NCI-H774 (cell line): ENCODE data around the gene OR2M3.
A peak's percentile ranks its signal among the peaks of the same experiment; 100 is the strongest.
"Not testable (repeated sequence)": the region's sequence is repeated elsewhere in the genome, so short reads cannot be mapped to it uniquely, and the experiment has no call there.

ENCODE experiments used
- DNase-seq: peaks from one replicate; lab custom pipeline; 2025; lab: John Stamatoyannopoulos, UW

The OR2M3 gene, protein sequence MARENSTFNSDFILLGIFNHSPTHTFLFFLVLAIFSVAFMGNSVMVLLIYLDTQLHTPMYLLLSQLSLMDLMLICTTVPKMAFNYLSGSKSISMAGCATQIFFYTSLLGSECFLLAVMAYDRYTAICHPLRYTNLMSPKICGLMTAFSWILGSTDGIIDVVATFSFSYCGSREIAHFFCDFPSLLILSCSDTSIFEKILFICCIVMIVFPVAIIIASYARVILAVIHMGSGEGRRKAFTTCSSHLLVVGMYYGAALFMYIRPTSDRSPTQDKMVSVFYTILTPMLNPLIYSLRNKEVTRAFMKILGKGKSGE

DNA sequence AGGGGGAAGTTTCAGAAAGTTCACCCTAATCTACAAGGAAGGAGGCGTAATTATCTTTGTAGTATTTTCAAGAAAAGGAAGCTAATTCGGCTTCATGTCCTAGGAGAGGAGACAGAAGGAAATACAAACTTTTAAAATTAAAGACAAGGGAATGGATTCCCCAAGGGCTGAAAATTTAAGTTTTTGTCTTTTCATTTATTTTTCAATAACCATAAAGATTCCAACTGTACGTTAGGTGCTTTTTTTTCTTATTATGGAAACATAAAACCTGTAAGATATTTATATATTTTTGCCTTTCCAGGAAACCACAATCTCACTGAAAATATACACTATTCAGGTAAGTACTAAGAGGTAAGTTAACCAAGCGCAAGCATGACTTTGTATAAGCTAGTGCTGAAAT lies at the start of gene OR2M3:
Gene OR2M3, plus strand, starts transcription at position 301 of the 400 bp plus-strand sequence. CDS start 5,803 bp downstream, outside the sequence.
- no peak for DNase-seq

DNA sequence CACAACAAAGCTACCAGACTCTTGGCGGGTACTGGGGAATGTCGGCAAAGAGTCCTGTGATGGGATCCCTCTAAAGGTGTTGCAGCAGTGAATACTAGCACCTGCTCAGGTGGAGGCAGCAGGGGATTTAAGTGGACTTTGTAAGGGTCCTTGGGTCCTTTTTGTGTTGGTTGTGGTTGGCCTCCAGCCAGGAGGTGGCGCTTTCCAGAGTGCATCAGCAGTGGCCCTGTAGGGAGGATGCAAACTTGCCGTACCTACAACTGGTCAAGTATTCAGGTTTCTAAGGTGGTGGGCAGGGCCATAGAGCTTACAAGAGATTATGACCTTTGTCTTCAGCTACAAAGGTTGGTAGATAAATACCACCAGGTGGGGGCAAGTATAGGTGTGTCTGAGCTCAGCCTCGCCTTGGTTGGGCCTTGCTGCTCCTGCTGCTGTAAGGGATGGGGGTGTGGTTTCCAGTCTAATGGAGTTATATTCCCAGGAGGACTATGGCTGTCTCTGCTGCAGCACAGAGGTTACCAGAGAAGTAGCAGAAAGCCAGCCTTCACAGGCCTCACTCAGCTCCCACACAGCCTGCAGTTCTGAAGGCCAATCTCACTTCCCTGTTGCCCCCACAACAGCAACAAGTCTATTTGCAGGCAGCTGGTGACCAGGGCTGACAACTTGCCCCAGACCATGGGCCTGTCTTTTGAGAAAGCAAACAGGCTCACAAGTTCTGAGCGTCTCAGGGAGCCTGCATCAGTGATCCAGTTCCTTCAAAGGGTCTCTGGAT lies 44.8 kb upstream of the OR2M3 start:
- DNase-seq = no peak

DNA sequence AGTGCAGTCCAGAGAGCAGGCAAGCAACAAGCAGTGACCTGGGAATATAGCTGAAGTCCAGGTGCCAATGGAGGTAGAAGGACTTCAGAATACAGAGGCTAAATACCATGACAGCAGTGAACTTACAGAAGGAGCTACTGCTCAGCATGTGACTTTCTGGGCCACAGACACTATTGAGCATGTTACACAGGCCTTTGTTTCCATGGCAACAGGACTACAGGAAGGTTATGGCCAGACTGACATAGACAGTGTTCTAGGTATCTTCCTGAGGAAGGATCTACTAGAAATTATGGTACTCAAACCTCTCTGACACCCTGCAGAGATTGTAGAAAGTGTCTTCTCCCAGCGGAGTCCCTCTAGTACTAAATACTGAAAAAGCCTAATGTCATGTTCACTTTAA lies 41.1 kb upstream of the OR2M3 start:
- DNase-seq = no peak

DNA sequence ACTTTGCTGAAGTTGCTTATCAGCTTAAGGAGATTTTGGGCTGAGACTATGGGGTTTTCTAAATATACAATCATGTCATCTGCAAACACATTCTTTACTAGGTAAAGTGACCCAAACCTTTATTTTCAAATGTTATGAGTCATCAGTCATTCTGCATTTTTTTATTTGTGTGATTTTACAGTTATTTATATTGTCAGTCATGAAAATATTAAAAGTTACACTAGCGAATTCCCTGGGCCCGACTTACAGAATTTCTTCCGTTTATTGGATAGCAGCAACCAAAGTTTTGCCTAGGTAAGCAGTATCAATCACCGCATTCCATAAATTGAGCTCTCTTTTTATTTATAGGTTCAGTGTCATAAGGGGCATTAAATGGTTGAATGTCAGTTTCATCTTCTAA lies 38.3 kb upstream of the OR2M3 start:
- DNase-seq = no peak

DNA sequence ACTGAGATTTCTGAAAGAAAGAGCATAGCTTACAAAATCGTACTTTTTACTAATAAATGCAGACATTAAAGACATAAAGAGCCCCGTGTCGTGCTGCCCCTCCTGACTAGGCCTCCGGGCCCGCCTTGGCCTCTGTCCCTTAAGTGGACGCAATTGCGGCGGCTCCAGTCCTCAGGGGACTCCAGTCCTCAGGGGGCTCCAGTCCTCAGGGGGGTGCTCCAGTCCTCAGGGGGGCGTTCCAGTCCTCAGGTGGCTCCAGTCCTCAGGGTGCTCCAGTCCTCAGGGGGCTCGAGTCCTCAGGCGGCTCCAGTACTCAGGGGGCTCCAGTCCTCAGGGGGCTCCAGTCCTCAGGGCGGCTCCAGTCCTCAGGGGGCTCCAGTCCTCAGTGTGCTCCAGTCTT lies 33.0 kb upstream of the OR2M3 start:
- no peak for DNase-seq

DNA sequence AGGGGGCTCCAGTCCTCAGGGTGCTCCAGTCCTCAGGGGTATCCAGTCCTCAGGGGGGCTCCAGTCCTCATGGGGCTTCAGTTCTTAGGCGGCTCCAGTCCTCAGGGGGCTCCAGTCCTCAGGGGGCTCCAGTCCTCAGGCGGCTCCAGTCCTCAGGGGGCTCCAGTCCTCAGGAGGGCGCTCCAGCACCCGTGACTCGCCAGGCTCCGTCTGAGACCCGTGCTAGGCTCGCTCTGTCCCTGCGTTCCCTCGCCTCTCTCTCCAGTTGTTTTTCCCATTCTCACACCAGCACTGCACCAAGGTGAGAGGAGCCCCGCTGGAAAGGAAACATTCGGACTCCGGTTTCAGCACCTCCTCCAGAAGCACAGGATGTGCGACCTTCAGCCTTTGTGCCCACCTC lies 31.9 kb upstream of the OR2M3 start:
- no peak for DNase-seq

DNA sequence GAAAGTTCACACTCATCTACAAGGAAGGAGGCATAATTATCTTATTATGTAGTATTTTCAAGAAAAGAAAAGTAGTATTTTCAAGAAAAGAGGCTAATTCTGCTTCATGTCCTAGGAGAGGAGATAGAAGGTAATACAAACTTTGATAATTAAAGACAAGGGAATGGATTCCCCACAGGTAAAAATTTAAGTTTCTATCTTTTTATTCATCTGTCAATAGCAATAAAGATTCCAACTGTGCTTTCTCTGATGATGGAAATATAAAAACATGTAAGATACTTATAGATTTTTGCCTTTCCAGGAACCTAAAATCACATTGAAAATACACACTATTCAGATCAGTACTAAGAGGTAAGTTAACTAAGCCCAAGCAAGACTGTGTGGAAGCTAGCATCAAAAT lies 22.5 kb upstream of the OR2M3 start, which contains the start of gene OR2M2:
Gene OR2M2, plus strand, starts transcription at position 301 of the 400 bp plus-strand sequence. CDS start 5,165 bp downstream, outside the sequence.
- DNase-seq = no peak

DNA sequence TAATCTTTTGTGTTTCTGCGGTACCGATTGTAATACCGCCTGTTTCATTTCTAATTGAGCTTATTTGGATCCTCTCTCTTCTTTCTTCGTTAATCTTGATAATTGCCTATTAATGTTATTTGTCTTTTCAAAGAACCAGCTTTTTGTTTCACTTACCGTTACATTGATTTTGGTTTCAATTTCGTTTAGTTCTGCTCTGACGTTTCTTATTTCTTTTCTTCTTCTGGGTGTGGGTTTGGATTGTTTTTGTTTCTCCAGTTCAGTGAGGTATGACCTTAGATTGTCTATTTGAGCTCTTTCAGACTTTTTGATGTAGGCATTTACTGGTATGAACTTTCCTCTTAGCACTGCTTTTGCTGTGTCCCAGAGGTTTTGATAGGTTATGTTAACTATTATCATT lies 13.1 kb upstream of the OR2M3 start:
- DNase-seq = no peak

DNA sequence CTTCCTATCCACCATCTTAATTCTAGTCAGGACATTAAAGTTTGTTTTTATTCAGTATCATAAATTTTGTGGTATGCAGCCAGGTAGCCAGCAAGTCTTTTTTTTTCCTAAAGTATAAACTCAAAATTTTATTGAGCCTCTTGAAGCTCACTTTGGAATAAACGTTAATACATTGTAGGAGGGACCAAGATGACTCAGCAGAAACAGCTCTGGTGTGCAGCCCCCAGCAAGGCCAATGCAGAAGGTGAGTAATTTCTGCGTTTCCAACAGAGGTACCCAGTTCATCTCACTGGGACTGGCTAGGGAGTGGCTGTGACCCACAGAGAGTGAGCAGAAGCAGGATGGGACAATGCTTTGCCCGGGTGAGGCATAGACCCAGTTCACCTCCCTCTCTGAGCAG lies 9.7 kb upstream of the OR2M3 start:
- no peak for DNase-seq

DNA sequence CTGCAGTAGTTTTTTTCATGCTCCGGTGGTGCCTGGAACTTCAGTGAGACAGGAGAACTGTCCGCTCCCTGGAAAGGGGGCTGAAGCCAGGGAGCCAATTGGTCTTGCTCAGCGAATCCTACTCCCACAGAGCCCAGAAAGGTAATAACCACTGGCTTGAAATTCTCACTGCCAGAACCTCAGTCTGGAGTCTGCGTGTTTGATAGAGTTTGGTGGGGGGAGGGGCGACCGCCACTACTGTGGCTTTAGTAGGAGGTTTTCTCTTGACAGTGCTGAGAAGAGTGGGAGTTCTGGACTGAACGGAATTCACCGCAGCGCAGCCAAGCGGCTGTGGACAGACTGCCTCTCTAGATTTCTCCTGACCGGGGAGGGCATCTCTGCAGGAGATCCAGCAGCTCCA lies 8.0 kb upstream of the OR2M3 start:
- DNase-seq = no peak

DNA sequence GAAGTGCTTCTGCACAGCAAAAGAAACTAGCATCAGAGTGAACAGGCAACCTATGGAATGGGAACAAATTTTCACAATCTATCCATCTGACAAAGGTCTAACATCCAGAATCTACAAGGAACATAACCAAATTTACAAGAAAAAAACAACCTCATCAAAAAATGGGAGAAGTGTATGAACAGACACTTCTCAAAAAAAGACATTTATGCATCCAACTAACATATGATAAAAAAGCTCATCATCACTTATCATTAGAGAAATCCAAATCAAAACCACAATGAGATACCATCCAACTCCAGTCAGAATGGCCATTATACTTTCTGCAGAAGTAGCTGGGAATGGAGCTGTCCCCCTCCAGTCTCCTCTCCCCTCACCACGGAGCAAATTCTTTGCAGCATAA lies 2.9 kb upstream of the OR2M3 start:
- no peak for DNase-seq

DNA sequence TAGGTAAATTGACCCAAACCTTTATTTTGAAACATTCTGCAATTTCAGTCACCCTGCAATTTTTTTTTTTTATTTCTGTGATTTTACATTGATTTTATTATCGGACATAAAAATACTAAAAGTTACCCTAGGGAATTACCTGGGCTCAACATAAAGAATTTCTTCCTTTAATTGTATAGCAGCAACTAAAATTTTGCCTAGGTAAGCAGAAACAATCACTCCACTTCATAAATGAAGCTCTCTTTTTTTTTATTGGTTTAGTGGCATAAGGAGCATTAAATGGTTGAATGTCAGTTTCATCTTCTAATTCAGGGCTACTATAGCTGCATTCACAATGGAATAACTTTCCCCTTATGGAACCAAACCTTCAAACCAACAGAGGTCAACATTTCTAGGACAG lies 18.8 kb downstream of the OR2M3 start:
- no peak for DNase-seq

DNA sequence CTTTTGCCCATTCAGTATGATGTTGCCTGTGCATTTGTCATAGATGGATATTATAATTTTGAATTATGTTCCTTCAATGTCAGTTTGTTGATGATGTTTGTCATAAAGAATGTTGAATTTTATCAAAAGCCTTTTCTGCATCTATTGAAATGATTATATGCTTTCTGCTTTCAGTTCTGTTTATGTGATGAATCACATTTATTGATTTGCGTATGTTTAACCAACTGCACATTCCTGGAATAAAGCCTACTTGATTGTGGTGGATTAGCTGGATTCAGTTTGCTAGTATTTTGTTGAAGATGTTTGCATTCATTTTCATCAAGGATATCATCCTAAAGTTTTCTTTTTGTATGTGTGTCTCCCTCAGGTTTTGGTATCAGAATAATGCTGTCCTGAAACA lies 28.5 kb downstream of the OR2M3 start:
- no peak for DNase-seq

DNA sequence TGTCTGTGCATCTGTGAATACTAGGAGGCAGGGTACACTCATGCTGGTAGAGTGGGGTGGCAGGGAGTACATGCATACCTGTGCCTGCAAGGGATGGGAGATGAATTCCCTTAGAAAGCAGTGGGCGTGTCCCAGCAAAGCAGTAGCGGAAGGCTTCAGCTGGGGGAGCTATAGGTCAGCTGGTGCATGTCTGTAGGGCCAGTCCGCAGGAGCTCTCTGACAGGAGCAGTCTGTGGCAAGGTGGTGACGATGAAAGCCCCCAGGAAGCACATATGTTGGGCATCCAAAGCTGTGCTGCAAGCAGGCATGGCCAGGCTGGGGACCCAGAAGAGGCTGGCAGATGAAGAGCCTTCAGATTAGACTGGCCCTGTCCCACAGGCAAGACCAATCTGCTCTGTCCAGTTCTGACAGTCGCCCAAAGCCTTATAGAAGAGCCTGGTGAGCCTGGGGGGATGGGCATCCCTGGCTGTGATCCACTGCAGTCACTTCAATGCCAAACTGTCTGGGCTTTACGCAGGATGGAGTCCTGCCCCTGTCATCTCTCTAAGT lies 32.4 kb downstream of the OR2M3 start:
- DNase-seq = no peak

DNA sequence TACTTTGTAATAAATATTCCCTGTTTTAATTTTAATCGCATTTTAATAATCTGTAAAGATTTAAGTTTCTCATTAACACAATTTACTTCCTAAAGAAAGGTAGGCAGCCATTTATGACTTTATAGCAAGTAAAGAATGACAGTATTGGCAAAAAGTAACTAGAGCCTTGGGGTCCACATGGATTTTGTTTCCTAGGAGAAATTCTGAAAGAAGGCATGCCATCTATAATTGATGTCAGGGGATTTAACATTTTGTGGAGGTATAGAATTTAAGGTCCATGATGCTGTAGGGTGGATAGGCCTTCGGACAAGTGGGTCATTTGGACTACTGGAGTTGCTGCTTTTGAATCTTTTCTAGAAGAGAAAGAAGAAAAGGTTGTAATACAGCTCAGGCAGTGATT lies 34.1 kb downstream of the OR2M3 start, which contains the start of gene OR2M4:
Gene OR2M4, plus strand, starts transcription at position 301 of the 400 bp plus-strand sequence. CDS start 7,512 bp downstream, outside the sequence.
- no peak for DNase-seq

DNA sequence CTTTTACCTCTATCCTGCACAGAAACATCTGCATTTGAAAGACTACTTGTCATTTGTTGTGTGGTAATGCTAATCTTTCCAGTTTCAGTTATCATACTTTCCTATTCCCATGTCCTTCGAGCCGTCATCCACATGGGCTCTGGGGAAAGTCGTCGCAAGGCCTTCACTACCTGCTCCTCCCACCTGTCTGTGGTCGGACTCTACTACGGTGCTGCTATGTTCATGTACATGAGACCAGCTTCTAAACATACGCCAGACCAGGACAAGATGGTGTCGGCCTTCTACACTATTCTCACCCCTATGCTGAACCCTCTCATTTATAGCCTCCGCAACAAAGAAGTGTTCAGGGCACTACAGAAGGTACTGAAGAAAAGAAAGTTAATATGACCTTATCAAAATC lies 42.4 kb downstream of the OR2M3 start:
- no peak for DNase-seq

DNA sequence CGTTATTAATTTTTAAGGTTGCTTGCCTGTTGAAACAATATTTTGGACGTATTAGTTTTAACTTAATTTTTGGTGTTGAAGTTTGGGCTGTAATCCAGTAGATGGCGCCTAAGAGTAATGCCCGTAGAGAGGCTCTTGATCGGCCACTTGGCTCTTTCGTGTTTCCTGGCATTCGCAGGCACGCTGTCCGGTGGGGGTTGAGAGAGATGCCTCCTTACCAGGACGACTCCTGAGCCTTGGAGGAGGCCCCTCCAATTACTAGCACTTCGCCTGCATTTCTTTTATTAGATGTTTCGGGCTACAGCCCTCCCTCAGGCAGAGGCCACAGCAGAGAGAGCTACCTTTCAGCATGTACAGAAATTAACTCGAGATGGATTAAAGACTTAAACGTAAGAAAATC lies 46.1 kb downstream of the OR2M3 start:
- peak; percentile 74 for DNase-seq

DNA sequence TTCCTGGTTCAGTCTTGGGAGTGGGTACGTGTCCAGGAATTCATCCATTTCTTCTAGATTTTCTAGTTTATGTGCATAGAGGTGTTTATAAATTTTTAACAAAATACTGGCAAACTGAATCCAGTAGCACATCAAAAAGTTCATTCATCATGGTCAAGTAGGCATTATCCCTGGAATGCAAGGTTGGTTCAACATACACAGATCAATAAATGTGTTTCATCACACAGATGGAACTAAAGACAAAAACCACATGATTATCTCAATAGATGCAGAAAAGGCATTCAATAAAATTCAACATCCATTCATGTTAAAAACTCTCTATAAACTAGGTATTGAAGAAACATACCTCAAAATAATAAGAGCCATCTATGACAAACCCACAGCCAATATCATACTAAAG lies 62.2 kb downstream of the OR2M3 start:
- not testable (repeated sequence) for DNase-seq
